Esophagus muscularis mucosa (tissue), 4 donors: ENCODE results near the gene XRCC4.

ENCODE experiments used
- EP300 ChIP-seq: sonication (generic); formaldehyde crosslinking; IDR thresholded peaks from one replicate; pipeline ENCODE4 v1.6.1; 2017; ENCODE audit warnings: antibody characterized with exemption
- POLR2A ChIP-seq: fragments of 450-650 bp; IDR thresholded peaks from one replicate; pipeline ENCODE4 v1.6.1; 2017; ENCODE audit warnings: antibody characterized with exemption, moderate library complexity, mild to moderate bottlenecking, low read depth
- POLR2AphosphoS5 ChIP-seq, 2 donors: sonication (generic); formaldehyde crosslinking; IDR thresholded peaks; one replicate each; pipeline ENCODE4 v1.6.1; 2017; ENCODE audit warnings: antibody characterized with exemption in 2 of 2
- TF ChIP-seq, protein P1 (sequence below), 3 experiments: fragments of 200-600 bp in 2 of 3; fragments of 450-650 bp in 1 of 3; sonication (generic) in 2 of 3; IDR thresholded peaks; one replicate each; pipeline ENCODE4 v1.5.1; 2017 to 2019; ENCODE audit warnings: antibody characterized with exemption in 3 of 3, mild to moderate bottlenecking in 2 of 3, moderate library complexity in 1 of 3

DNA sequence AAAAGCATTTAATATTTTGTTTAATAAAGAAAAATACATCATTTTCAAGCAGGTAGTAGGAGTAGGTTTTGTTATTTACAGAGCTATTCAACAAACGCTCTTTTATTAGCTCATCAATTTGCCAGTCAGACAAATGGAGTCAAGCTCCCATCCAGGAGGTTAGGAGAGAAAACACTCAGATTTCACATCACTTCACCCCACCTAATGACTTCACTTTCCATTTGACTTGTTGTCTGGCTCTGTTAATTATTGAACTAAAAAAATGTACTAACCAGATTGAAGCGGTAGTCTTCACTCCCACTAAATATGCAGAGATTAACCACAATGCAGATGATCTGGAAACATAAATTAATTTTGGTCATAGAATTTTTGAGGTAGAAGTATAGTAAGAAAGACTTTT lies 200.6 kb downstream of the XRCC4 start:
- TF ChIP-seq, protein P1, sequence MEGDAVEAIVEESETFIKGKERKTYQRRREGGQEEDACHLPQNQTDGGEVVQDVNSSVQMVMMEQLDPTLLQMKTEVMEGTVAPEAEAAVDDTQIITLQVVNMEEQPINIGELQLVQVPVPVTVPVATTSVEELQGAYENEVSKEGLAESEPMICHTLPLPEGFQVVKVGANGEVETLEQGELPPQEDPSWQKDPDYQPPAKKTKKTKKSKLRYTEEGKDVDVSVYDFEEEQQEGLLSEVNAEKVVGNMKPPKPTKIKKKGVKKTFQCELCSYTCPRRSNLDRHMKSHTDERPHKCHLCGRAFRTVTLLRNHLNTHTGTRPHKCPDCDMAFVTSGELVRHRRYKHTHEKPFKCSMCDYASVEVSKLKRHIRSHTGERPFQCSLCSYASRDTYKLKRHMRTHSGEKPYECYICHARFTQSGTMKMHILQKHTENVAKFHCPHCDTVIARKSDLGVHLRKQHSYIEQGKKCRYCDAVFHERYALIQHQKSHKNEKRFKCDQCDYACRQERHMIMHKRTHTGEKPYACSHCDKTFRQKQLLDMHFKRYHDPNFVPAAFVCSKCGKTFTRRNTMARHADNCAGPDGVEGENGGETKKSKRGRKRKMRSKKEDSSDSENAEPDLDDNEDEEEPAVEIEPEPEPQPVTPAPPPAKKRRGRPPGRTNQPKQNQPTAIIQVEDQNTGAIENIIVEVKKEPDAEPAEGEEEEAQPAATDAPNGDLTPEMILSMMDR (IDR thresholded peaks at IDR 0.05), result no peak
- TF ChIP-seq POLR2A (no peak), EP300 (no peak), POLR2AphosphoS5 (IDR thresholded peaks at IDR 0.05) (no peak)
